HepG2 (cell line): ENCODE data around the gene PARP16. TPM values are rescaled to one million over a fixed set of nuclear protein-coding genes. Genes with fewer than 3 reads are reported as not detected.

ENCODE experiments used
- ATAC-seq: fragments of 200-7000 bp; cut with Tn5 transposase; 3 replicates; pipeline ENCODE4 v1.9.1; 2020; ENCODE audit warnings: mild to moderate bottlenecking, moderate library complexity
- BruUV-seq: library from RNA; stranded (reverse); fragments of 400-500 nt; replicated peaks from 2 replicates; lab custom pipeline; 2021; lab: Mats Ljungman, UMichigan
- CTCF ChIA-PET: fragments of 300-600 bp; formaldehyde crosslinking; extraction: SDS; loops from one replicate; lab custom pipeline; 2021; ENCODE audit warnings: low total read pairs, inconsistent platforms, low intra/inter-chr PET ratio; lab: Yijun Ruan, JAX
- POLR2A ChIA-PET: fragments of 350-600 bp; sonication (Branson Sonifier 250); formaldehyde crosslinking; loops from one replicate; lab custom pipeline; 2020; ENCODE audit warnings: antibody characterized with exemption, inconsistent platforms; lab: Yijun Ruan, JAX
- DNase-seq: peaks from one replicate; pipeline ENCODE4 v3.0.0-alpha.2; 2015; ENCODE audit warnings: low spot score
- FAIRE-seq: peaks from 3 replicates; lab custom pipeline; 2011; peaks lifted over from hg19 to GRCh38; lab: Jason Lieb, UNC
- H2AFZ ChIP-seq: one replicate; pipeline ENCODE4 v1.6.1; 2011; ENCODE audit warnings: low read length, inconsistent platforms
- H3K27ac ChIP-seq: fragments of 300-600 bp; 3 replicates; pipeline ENCODE4 v1.8.0; 2011; ENCODE audit warnings: mixed run types, mild to moderate bottlenecking, mixed read lengths, low read length, inconsistent platforms; ENCODE audit not compliant: insufficient read depth; ENCODE audit errors: extremely low read length
- H3K27me3 ChIP-seq, 2 experiments: fragments of 200-600 bp in 1 of 2; 2 replicates in 1 of 2; 3 replicates in 1 of 2; pipeline versions ENCODE4 v1.6.0 to v1.8.0; 2011; ENCODE audit warnings: low read length in 2 of 2, mild to moderate bottlenecking in 2 of 2, moderate library complexity in 2 of 2, inconsistent platforms in 1 of 2; ENCODE audit not compliant: insufficient read depth in 2 of 2, control insufficient read depth in 1 of 2
- H3K36me3 ChIP-seq, 2 experiments: fragments of 200-600 bp in 1 of 2; replicated peaks in 1 of 2; 2 replicates in 1 of 2; 3 replicates in 1 of 2; pipeline versions ENCODE4 v1.5.1 to v1.8.0; 2011; ENCODE audit warnings: low read length in 2 of 2, inconsistent platforms in 1 of 2; ENCODE audit not compliant: insufficient read depth in 2 of 2, control insufficient read depth in 1 of 2
- H3K4me1 ChIP-seq: 2 replicates; pipeline ENCODE4 v1.5.1; 2012; ENCODE audit warnings: low read length, inconsistent platforms; ENCODE audit not compliant: insufficient read depth
- H3K4me2 ChIP-seq: 2 replicates; pipeline ENCODE4 v1.6.0; 2011; ENCODE audit warnings: low read depth, low read length, inconsistent platforms
- H3K4me3 ChIP-seq, 3 experiments: fragments of 200-600 bp in 1 of 3; sonication (generic), shearing (Covaris generic) in 1 of 3; replicated peaks in 1 of 3; 2 replicates each; pipeline ENCODE4 v1.5.1; 2011 to 2016; ENCODE audit warnings: low read length in 3 of 3, inconsistent platforms in 2 of 3, low read depth in 2 of 3, mild to moderate bottlenecking in 2 of 3, control low read depth in 1 of 3, mixed read lengths in 1 of 3; ENCODE audit not compliant: insufficient read depth in 1 of 3
- H3K79me2 ChIP-seq: one replicate; pipeline ENCODE4 v1.6.1; 2011; ENCODE audit warnings: low read length, inconsistent platforms; ENCODE audit not compliant: insufficient read depth
- H3K9ac ChIP-seq: 2 replicates; pipeline ENCODE4 v1.6.0; 2011; ENCODE audit warnings: mild to moderate bottlenecking, low read depth, low read length, inconsistent platforms; ENCODE audit not compliant: insufficient read depth
- H3K9me3 ChIP-seq: 2 replicates; pipeline ENCODE4 v1.5.1; 2012; ENCODE audit warnings: mild to moderate bottlenecking, low read length
- H4K20me1 ChIP-seq: 2 replicates; pipeline ENCODE4 v1.6.0; 2011; ENCODE audit warnings: inconsistent platforms, mild to moderate bottlenecking, low read length, moderate library complexity; ENCODE audit not compliant: insufficient read depth
- ATF6 ChIP-seq: sonication (generic); formaldehyde crosslinking; conservative IDR thresholded peaks from 2 replicates; pipeline ENCODE4 v1.4.0; 2020; ENCODE audit warnings: missing genetic modification reagents
- ELF4 ChIP-seq: sonication (generic); formaldehyde crosslinking; IDR thresholded peaks from 2 replicates; pipeline ENCODE4 v1.5.0; 2020; ENCODE audit warnings: missing genetic modification reagents, mild to moderate bottlenecking, moderate library complexity, borderline replicate concordance
- HHEX ChIP-seq: IDR thresholded peaks from 2 replicates; pipeline ENCODE4 v1.6.1; 2016; ENCODE audit warnings: control low read depth
- JUND ChIP-seq: sonication (generic); formaldehyde crosslinking; IDR thresholded peaks from 2 replicates; pipeline ENCODE4 v1.8.0; 2022; ENCODE audit warnings: mild to moderate bottlenecking, missing genetic modification reagents
- KDM1A ChIP-seq: IDR thresholded peaks from 2 replicates; pipeline ENCODE4 v1.6.1; 2016; ENCODE audit warnings: missing compliant biosample characterization
- KMT2A ChIP-seq: sonication (generic); formaldehyde crosslinking; IDR thresholded peaks from 2 replicates; pipeline ENCODE4 v1.4.0; 2020; ENCODE audit warnings: missing genetic modification reagents
- MAF1 ChIP-seq: sonication (generic); formaldehyde crosslinking; IDR thresholded peaks from 2 replicates; pipeline ENCODE4 v1.5.0; 2020; ENCODE audit warnings: missing genetic modification reagents, borderline replicate concordance
- MXI1 ChIP-seq: IDR thresholded peaks from 3 replicates; pipeline ENCODE4 v1.6.1; 2012; ENCODE audit warnings: low read depth, low read length, inconsistent platforms, borderline replicate concordance
- NFATC3 ChIP-seq: sonication (generic); formaldehyde crosslinking; IDR thresholded peaks from 2 replicates; pipeline ENCODE4 v1.5.1; 2020; ENCODE audit warnings: mild to moderate bottlenecking, missing genetic modification reagents
- NR1H2 ChIP-seq: sonication (generic); formaldehyde crosslinking; IDR thresholded peaks from 2 replicates; pipeline ENCODE4 v1.8.1; 2022; ENCODE audit warnings: low read depth, missing genetic modification reagents, borderline replicate concordance
- NR3C1 ChIP-seq: sonication (generic); formaldehyde crosslinking; IDR thresholded peaks from 2 replicates; pipeline ENCODE4 v1.4.0; 2020; ENCODE audit warnings: missing genetic modification reagents
- SYNCRIP ChIP-seq: fragments of 200-400 bp; formaldehyde crosslinking; IDR thresholded peaks from 2 replicates; pipeline ENCODE4 v1.6.1; 2018; ENCODE audit warnings: mild to moderate bottlenecking, low read depth, low read length; ENCODE audit not compliant: insufficient read depth
- TAF1 ChIP-seq: sonication (generic); formaldehyde crosslinking; IDR thresholded peaks from 2 replicates; pipeline ENCODE4 v1.4.0; 2020; ENCODE audit warnings: missing genetic modification reagents
- ZBTB1 ChIP-seq: sonication (generic); formaldehyde crosslinking; IDR thresholded peaks from 2 replicates; pipeline ENCODE4 v1.4.0; 2020; ENCODE audit warnings: missing genetic modification reagents, borderline replicate concordance
- ZBTB26 ChIP-seq: IDR thresholded peaks from 2 replicates; pipeline ENCODE4 v1.6.1; 2016; ENCODE audit warnings: missing compliant biosample characterization, missing genetic modification reagents, borderline replicate concordance
- ZNF260 ChIP-seq: sonication (generic); formaldehyde crosslinking; IDR thresholded peaks from 2 replicates; pipeline ENCODE4 v1.4.0; 2020; ENCODE audit warnings: missing genetic modification reagents, low read depth, mild to moderate bottlenecking, borderline replicate concordance
- ZNF446 ChIP-seq: sonication (generic); formaldehyde crosslinking; IDR thresholded peaks from 2 replicates; pipeline ENCODE4 v1.5.0; 2020; ENCODE audit warnings: mild to moderate bottlenecking, missing genetic modification reagents
- ZNF570 ChIP-seq: sonication (generic); formaldehyde crosslinking; IDR thresholded peaks from 2 replicates; pipeline ENCODE4 v1.4.0; 2020; ENCODE audit warnings: mild to moderate bottlenecking, missing genetic modification reagents, borderline replicate concordance
- WGBS: methylation state at CpG from one replicate; pipeline ENCODE4 v1.1.6; 2017; ENCODE audit warnings: low lambda C conversion rate; 5-methylcytosine and 5-hydroxymethylcytosine counted together
- in situ Hi-C: cut with HindIII; loops from 2 replicates; pipeline ENCODE4 v1.10.0; 2017; ENCODE audit warnings: low pct_unique_long_range_greater_than_20kb; ENCODE audit not compliant: extremely low pct_ligation_motif_present
- intact Hi-C: fragments of 100-400 bp; cut with micrococcal nuclease; formaldehyde crosslinking; loops from one replicate; pipeline ENCODE4 v1.10.0; 2022; ENCODE audit not compliant: unreplicated experiment
- polyA plus RNA-seq, 8 experiments: library from polyadenylated mRNA; depleted of rRNA in 3 of 8; stranded (reverse) in 7 of 8; unstranded in 1 of 8; fragments of >200 nt; fragmentation: Illumina TruSeq in 4 of 8; extraction: Trizol in 4 of 8; gene quantifications; 2 replicates each; pipeline versions ENCODE4 v1.2.1 to v1.2.3, GENCODE V29; 2011 to 2016; ENCODE audit warnings: low read depth in 4 of 8, missing spikeins in 1 of 8, mixed read lengths in 1 of 8; ENCODE audit not compliant: insufficient read depth in 1 of 8
- total RNA-seq, 5 experiments: library from RNA; depleted of rRNA; stranded (reverse); fragments of >200 nt; fragmentation: Illumina TruSeq; extraction: Trizol; gene quantifications; 2 replicates each; pipeline ENCODE4 v1.2.3, GENCODE V29; 2016; ENCODE audit warnings: low read depth in 1 of 5
- TF ChIP-seq, protein P1 (sequence below): sonication (generic); formaldehyde crosslinking; IDR thresholded peaks from 2 replicates; pipeline ENCODE4 v1.5.1; 2020; ENCODE audit warnings: missing genetic modification reagents, mild to moderate bottlenecking, borderline replicate concordance
- TF ChIP-seq, protein P2 (sequence below): sonication (generic); formaldehyde crosslinking; IDR thresholded peaks from 2 replicates; pipeline ENCODE4 v1.8.1; 2023; ENCODE audit warnings: missing genetic modification reagents, mild to moderate bottlenecking, borderline replicate concordance

Gene PARP16
- total and polyA plus RNA-seq, 2 of the 13 experiments (the other 11 are each of a cell fraction or from before 2014, with no cell fraction given) = 6.8 to 7.6 TPM

DNA sequence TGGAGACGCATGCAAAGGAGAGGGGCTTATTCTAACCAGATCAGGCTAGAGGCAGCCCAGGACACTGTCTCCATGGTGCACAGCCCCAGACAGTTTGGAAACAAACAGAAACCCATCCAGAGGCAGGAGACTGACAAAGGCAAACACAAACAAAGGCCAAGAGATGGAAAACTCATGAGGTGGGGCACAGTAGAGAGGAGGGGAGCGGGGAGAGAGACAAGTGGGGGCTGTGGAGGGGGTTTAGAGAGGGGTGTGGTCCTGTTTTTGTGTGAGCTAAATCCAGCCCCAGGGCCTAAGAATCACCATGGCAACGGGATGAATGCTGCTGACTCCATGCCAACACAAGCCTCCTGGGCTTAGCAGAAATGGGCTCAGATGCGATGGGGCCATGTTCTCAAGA, 32.3 kb downstream of the PARP16 start (continued):
- TF ChIP-seq NR1H2 (CRISPR knock-in tag) (no peak), ZBTB26 (CRISPR knock-in tag) (no peak), NFATC3 (CRISPR knock-in tag) (no peak), HHEX (no peak), ATF6 (CRISPR knock-in tag) (no peak), MAF1 (no peak), ZNF260 (no peak), JUND (CRISPR knock-in tag) (no peak), SYNCRIP (no peak), TAF1 (no peak)

DNA sequence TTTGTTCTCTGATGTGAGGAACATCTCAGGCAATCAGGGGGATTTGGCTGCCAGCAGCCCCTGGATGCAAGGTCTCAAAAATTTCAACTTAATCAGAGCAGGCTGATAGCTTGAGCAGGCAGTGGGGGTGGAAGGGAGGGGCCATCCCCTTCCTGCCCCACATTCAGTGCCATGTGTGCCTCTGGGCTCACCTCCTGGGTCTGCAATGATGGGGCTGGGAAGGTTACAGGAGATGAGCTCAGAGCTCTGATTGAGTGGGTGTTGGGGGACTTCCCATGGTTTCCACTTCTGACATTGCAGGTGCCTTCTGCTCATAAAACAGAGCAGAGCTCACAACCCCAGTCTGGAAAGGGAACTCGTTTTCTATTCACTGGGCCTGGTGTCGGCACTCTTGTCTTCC, 37.0 kb downstream of the PARP16 start:
- no peak for FAIRE-seq
- CTCF ChIA-PET = no interaction called here
- TF ChIP-seq ELF4 (CRISPR knock-in tag) (no peak), ZNF446 (CRISPR knock-in tag) (no peak), MXI1 (no peak), ZBTB1 (no peak), KDM1A (no peak), ZNF570 (CRISPR knock-in tag) (no peak), NR3C1 (CRISPR knock-in tag) (no peak), KMT2A (no peak), NR1H2 (CRISPR knock-in tag) (no peak)
- TF ChIP-seq, protein P1, sequence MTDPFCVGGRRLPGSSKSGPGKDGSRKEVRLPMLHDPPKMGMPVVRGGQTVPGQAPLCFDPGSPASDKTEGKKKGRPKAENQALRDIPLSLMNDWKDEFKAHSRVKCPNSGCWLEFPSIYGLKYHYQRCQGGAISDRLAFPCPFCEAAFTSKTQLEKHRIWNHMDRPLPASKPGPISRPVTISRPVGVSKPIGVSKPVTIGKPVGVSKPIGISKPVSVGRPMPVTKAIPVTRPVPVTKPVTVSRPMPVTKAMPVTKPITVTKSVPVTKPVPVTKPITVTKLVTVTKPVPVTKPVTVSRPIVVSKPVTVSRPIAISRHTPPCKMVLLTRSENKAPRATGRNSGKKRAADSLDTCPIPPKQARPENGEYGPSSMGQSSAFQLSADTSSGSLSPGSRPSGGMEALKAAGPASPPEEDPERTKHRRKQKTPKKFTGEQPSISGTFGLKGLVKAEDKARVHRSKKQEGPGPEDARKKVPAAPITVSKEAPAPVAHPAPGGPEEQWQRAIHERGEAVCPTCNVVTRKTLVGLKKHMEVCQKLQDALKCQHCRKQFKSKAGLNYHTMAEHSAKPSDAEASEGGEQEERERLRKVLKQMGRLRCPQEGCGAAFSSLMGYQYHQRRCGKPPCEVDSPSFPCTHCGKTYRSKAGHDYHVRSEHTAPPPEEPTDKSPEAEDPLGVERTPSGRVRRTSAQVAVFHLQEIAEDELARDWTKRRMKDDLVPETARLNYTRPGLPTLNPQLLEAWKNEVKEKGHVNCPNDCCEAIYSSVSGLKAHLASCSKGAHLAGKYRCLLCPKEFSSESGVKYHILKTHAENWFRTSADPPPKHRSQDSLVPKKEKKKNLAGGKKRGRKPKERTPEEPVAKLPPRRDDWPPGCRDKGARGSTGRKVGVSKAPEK (CRISPR knock-in tag) = no peak
- TF ChIP-seq, protein P2, sequence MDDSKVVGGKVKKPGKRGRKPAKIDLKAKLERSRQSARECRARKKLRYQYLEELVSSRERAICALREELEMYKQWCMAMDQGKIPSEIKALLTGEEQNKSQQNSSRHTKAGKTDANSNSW (CRISPR knock-in tag) = no peak

More for the DNA sequence above, 37.0 kb downstream of the PARP16 start:
- no peaks in the 10 kb centered on the region for H3K79me2 ChIP-seq
- H3K36me3 ChIP-seq = no peaks in the 10 kb centered on the region; a peak in 1 of 5 replicates
- in situ Hi-C loops = no loop called here
- H3K9me3 ChIP-seq = no peaks in the 10 kb centered on the region
- ATAC-seq (no peak), DNase-seq (no peak)
- H3K4me3 ChIP-seq = no peak overlapping the region
- 86% methylated on average over 2 of the region's 2 CpGs for WGBS
- no peaks in the 10 kb centered on the region for H3K27me3 ChIP-seq
- intact Hi-C loops = no loop called here
- no peaks in the 10 kb centered on the region for H4K20me1 ChIP-seq
- H3K4me1 ChIP-seq = peaks cover 50% of the 10 kb centered on the region
- H3K9ac ChIP-seq = no peak overlapping the region
- POLR2A ChIA-PET = interaction anchor here (1.1 kb wide), 1 partner anchor 51 kb away, joined by 4 read pairs; no protein-coding TSS in a partner anchor
- BruUV-seq = no TSS peak
- H3K4me2 ChIP-seq = no peak overlapping the region
- no peak overlapping the region for H3K27ac ChIP-seq
- no peak overlapping the region for H2AFZ ChIP-seq
